Common myeloid progenitor, CD34-positive (primary cell): ENCODE measurements around the gene CAMK2A.

ENCODE experiments used
- CTCF ChIA-PET: fragments of 350-600 bp; sonication (Branson Sonifier 250); formaldehyde crosslinking; loops from one replicate; lab custom pipeline; 2021; ENCODE audit warnings: antibody characterized with exemption; lab: Charles Lee
- POLR2A ChIA-PET: fragments of 350-600 bp; sonication (Branson Sonifier 250); formaldehyde crosslinking; loops from one replicate; lab custom pipeline; 2021; ENCODE audit warnings: antibody characterized with exemption; lab: Charles Lee
- DNase-seq, 3 donors: peaks; one replicate each; pipeline versions ENCODE4 v3.0.0 to v3.0.0-alpha.2; 2013
- H3K27ac ChIP-seq, 2 experiments: 1 replicate in 1 of 2; 2 replicates in 1 of 2; pipeline ENCODE4 v1.7.0; 2013; ENCODE audit warnings: inconsistent platforms in 2 of 2, low read length in 2 of 2, mild to moderate bottlenecking in 2 of 2, low read depth in 1 of 2, moderate library complexity in 1 of 2; ENCODE audit not compliant: severe bottlenecking in 2 of 2, insufficient read depth in 1 of 2, poor library complexity in 1 of 2
- H3K27me3 ChIP-seq, 5 experiments: replicated peaks in 2 of 5; 1 replicate in 3 of 5; 2 replicates in 2 of 5; pipeline versions ENCODE4 v1.6.1 to v1.7.0; 2013; ENCODE audit warnings: low read length in 4 of 5, mild to moderate bottlenecking in 2 of 5, moderate library complexity in 2 of 5, inconsistent platforms in 1 of 5; ENCODE audit not compliant: insufficient read depth in 5 of 5, control insufficient read depth in 4 of 5
- H3K36me3 ChIP-seq, 4 experiments: 1 replicate in 2 of 4; 2 replicates in 2 of 4; pipeline versions ENCODE4 v1.6.1 to v1.7.0; 2013; ENCODE audit warnings: low read length in 3 of 4, control low read depth in 1 of 4, mild to moderate bottlenecking in 1 of 4; ENCODE audit not compliant: control insufficient read depth in 4 of 4, insufficient read depth in 4 of 4
- H3K4me1 ChIP-seq, 4 experiments: 1 replicate in 3 of 4; 2 replicates in 1 of 4; pipeline versions ENCODE4 v1.6.1 to v1.7.1; 2013; ENCODE audit warnings: low read length in 3 of 4, mild to moderate bottlenecking in 3 of 4, control low read depth in 1 of 4, inconsistent platforms in 1 of 4, moderate library complexity in 1 of 4; ENCODE audit not compliant: control insufficient read depth in 4 of 4, insufficient read depth in 4 of 4; ENCODE audit errors: control extremely low read depth in 1 of 4
- H3K4me3 ChIP-seq, 7 experiments: 1 replicate in 4 of 7; 2 replicates in 3 of 7; pipeline versions ENCODE4 v1.5.1 to v1.7.0; 2013; ENCODE audit warnings: mild to moderate bottlenecking in 7 of 7, low read length in 6 of 7, moderate library complexity in 6 of 7, inconsistent platforms in 2 of 7, low read depth in 2 of 7, control low read depth in 1 of 7; ENCODE audit not compliant: insufficient read depth in 4 of 7, control insufficient read depth in 1 of 7; ENCODE audit errors: extremely low read depth in 1 of 7
- H3K9me3 ChIP-seq, 5 experiments: 1 replicate in 4 of 5; 2 replicates in 1 of 5; pipeline versions ENCODE4 v1.6.1 to v1.7.1; 2013; ENCODE audit warnings: low read length in 4 of 5, mild to moderate bottlenecking in 2 of 5, inconsistent platforms in 1 of 5, low read depth in 1 of 5, moderate library complexity in 1 of 5; ENCODE audit not compliant: control insufficient read depth in 4 of 5, insufficient read depth in 2 of 5; ENCODE audit errors: control extremely low read depth in 1 of 5
- WGBS: methylation state at CpG from one replicate; pipeline ENCODE4 v1.1.5; 2013; ENCODE audit not compliant: insufficient coverage; 5-methylcytosine and 5-hydroxymethylcytosine counted together

CAMK2A gene

DNA sequence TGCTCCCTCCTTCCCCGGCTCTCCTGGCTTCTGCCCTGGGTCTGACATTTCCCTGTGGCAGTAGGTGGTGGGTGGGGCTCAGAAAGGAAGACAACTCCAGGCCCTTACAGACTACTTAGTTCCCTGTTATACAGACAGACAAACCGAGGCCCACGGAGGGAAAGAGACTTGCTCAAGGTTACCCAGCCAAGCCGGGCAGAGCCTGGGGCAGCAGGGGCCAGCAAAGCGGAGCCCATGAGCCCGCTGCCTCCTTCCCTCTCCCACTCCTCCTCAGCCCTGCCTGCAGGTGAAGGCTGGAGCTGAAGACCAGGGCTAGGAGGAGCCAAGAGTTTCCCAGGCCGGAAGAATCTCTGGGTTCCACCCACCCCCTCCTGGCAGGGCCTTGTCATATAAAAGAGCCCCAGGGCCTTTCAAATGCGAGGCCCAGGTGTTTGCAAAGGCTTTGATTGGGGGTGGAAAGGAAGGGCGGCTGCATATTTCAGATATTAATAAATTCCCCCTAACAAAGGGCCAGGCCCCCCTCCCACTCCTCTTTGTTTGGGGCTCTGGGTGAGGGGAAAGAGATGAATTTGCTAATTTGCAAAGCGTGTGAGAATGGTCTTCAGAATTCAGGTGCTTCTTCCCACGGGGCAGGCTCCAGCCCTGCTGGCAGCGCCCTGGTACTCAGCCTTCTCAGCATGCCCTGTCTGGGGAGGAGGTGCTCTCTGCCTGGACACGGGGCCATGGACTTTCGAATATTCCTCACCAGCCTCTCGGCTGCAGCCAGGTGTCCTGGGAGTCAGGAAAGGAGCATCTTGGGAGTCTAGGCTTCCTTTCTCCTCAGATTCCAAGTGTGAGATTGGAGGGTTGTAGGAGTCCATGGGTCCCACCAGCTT is 78.2 kb downstream of the CAMK2A start:
- Histone ChIP-seq H3K9me3 (no peaks in the 10 kb centered on the region), H3K27me3 (peaks cover 0 to 25% (median 4%) of the 10 kb centered on the region in 5 experiments), H3K27ac (no peak overlapping the region), H3K4me1 (peaks cover 5 to 24% (median 21%) of the 10 kb centered on the region in 4 experiments), H3K36me3 (no peaks in the 10 kb centered on the region), H3K4me3 (no peak overlapping the region)
- 94% methylated on average over 6 of the region's 15 CpGs for WGBS
- ChIA-PET POLR2A (no interaction called here), CTCF (interaction anchor here (1.4 kb wide), 1 partner anchor 50 kb away, joined by 4 read pairs; no protein-coding TSS in a partner anchor)
- DNase-seq: no peak

DNA sequence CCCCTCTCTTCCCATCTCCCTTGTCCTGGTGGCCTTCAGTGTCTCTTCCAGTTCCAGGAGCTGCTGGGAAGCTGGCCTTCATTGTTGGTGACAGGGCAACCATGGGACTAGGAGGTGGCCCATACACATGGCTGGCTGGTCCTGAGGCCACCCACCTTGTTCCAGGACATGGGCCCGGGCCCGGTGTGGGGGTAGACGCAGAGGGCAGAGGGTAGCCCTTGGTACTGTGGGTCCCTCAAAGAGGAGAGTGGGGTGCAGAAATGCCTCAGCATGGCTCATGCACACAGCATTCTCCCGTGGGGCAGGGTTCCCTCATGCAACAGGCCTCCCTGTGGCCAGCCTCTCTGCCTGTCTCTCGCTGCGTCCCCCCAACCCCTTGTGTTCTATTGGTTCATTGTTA is 78.9 kb downstream of the CAMK2A start:
- POLR2A ChIA-PET: no interaction called here
- Histone ChIP-seq H3K9me3 (no peaks in the 10 kb centered on the region), H3K36me3 (no peaks in the 10 kb centered on the region), H3K27ac (no peak overlapping the region), H3K27me3 (peaks cover 0 to 24% (median 4%) of the 10 kb centered on the region in 5 experiments), H3K4me1 (peaks cover 5 to 27% (median 26%) of the 10 kb centered on the region in 4 experiments), H3K4me3 (no peak overlapping the region)
- no peak for DNase-seq
- WGBS: 100% methylated on average over 4 of the region's 6 CpGs
- CTCF ChIA-PET: interaction anchor here (0.9 to 1.4 kb wide), 4 partner anchors 14 to 185 kb away, joined by 3 to 4 read pairs (median 3); no protein-coding TSS in a partner anchor

GRCh38 chr5:150209099-150209635 is 80.4 kb downstream of the CAMK2A start:
- ChIA-PET POLR2A (no interaction called here), CTCF (interaction anchor here (0.8 to 2.0 kb wide), 9 partner anchors 9 to 160 kb away, joined by 3 to 8 read pairs (median 3); no protein-coding TSS in a partner anchor)
- peak overlapping the region in 3 of 7 experiments; percentile 43 to 58 (median 48) for H3K4me3 ChIP-seq

DNA sequence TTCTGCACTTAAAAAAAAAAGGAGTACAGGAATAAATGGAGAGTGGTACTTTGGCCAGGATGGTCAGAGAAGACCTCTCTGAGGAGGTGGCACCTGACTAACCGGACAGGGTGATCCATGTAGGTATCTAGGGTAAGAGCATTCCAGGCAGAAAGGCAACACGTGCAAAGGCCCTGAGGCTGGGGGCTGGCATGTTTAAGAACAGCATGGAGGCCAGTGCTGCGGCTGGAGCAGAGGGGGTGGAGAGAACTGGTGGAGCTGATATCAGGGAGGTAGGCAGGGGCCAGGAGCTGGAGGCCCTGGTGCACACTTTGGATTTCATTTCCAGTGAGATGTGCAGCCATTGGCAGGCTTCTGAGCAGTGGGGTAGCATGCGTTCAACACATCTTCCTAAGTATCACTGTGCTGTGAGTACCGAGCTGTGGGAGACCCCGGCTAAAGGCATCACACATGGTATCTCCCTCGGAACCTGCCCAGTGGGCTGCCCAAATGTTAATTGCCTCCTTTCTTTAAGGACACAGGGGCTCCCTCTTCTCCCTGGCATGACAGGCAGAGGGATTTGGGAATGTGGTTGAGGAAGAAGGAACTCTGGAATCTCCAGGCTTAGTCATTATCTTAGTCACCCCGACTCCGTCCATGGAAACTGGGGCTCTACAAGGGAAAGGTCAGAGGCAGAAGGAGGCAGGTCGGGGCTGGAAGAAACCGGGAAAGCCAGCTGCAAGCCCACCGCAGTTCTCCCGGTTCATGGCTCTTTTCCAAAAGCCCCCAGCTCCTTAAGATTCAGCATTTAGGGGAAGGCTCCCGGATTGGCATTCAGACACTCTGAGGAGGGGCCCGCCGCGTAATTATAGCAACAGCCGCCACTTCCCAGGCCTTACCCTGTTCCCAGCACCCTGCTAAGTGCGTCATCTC is 81.1 kb downstream of the CAMK2A start:
- no peaks in the 10 kb centered on the region for H3K9me3 ChIP-seq
- WGBS: 65% methylated on average over 19 of the region's 19 CpGs
- H3K27ac ChIP-seq: no peak overlapping the region
- H3K27me3 ChIP-seq: peaks cover 0 to 13% (median 5%) of the 10 kb centered on the region in 5 experiments
- no peak for DNase-seq
- H3K4me1 ChIP-seq: peaks cover 5 to 27% (median 26%) of the 10 kb centered on the region in 4 experiments
- CTCF ChIA-PET: interaction anchor here (0.8 to 2.6 kb wide), 14 partner anchors 7 to 159 kb away, joined by 3 to 10 read pairs (median 4); no protein-coding TSS in a partner anchor
- H3K36me3 ChIP-seq: no peaks in the 10 kb centered on the region
- POLR2A ChIA-PET: no interaction called here
- H3K4me3 ChIP-seq: peak overlapping the region in 3 of 7 experiments; percentile 43 to 58 (median 48)

More at GRCh38 chr5:150209099-150209635, 80.4 kb downstream of the CAMK2A start:
- Histone ChIP-seq H3K4me1 (peaks cover 5 to 27% (median 26%) of the 10 kb centered on the region in 4 experiments), H3K27me3 (peaks cover 0 to 16% (median 5%) of the 10 kb centered on the region in 5 experiments), H3K36me3 (no peaks in the 10 kb centered on the region), H3K9me3 (no peaks in the 10 kb centered on the region), H3K27ac (no peak overlapping the region)
- DNase-seq: peak; percentile 25 to 90 (median 89)
- 4% methylated on average over 21 of the region's 21 CpGs for WGBS

GRCh38 chr5:150206779-150207115 is 82.8 kb downstream of the CAMK2A start:
- 96% methylated on average over 4 of the region's 6 CpGs for WGBS
- Histone ChIP-seq H3K9me3 (no peaks in the 10 kb centered on the region), H3K36me3 (no peaks in the 10 kb centered on the region), H3K27me3 (peaks cover 0 to 19% (median 5%) of the 10 kb centered on the region in 5 experiments), H3K27ac (no peak overlapping the region), H3K4me1 (peaks cover 5 to 27% (median 26%) of the 10 kb centered on the region in 4 experiments), H3K4me3 (no peak overlapping the region)
- ChIA-PET CTCF (interaction anchor here (0.9 to 3.6 kb wide), 11 partner anchors 8 to 144 kb away, joined by 3 to 11 read pairs (median 4); partner anchors contain the start of gene PDGFRB), POLR2A (no interaction called here)
- DNase-seq: no peak

DNA sequence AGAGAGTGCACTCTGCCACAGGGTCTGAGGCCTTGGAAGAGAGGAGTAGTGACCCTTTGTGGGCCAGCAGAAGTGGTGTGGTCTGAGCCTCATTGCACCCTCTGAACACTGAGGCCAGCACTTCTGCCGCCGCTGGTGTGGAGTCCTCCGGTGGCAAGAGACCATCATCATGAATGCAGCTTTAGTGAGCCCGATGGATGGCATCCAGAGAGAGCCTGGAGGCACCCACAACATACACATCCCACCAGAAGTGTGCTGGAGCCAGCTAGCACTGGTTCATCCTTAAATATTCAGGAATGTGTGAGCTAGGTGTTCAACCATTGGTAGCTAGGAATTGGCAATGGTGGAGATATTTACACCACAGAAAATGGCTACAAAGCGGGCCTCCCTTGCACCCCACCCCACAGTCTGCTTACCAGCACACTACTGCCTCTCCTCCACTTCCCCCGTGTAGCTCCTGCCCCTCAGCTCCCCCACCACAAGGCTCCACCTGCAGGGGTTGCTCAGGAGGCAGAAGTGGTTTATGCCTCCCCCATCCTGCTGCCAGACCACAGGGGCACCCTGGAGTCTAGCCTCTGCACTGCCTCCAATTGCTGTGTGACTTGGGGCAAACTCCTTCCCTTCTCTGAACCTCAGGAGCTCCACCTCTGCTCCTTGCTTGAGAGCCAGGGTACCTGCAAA is 83.3 kb downstream of the CAMK2A start:
- H3K27ac ChIP-seq: no peak overlapping the region
- peak in 2 of 3 donors; percentile 64 to 72 for DNase-seq
- ChIA-PET POLR2A (no interaction called here), CTCF (interaction anchor here (0.8 to 3.6 kb wide), 11 partner anchors 9 to 144 kb away, joined by 3 to 11 read pairs (median 4); partner anchors contain the start of gene PDGFRB)
- WGBS: 50% methylated on average over 2 of the region's 6 CpGs
- H3K9me3 ChIP-seq: no peaks in the 10 kb centered on the region
- no peak overlapping the region for H3K4me3 ChIP-seq
- H3K36me3 ChIP-seq: no peaks in the 10 kb centered on the region
- peaks cover 5 to 27% (median 26%) of the 10 kb centered on the region in 4 experiments for H3K4me1 ChIP-seq
- peaks cover 0 to 20% (median 4%) of the 10 kb centered on the region in 5 experiments for H3K27me3 ChIP-seq
